Body of pancreas (tissue), 4 donors: ENCODE data around the gene ABLIM1.

Experiments used
- POLR2A ChIP-seq, 3 donors: fragments of 450-650 bp; IDR thresholded peaks; one replicate each; pipeline ENCODE4 v1.6.1; 2016; ENCODE audit warnings: antibody characterized with exemption in 3 of 3, mild to moderate bottlenecking in 2 of 3
- TF ChIP-seq, protein P1 (sequence below), 7 experiments: fragments of 450-650 bp in 4 of 7; fragments of 200-600 bp in 3 of 7; sonication (generic) in 3 of 7; IDR thresholded peaks; one replicate each; pipeline ENCODE4 v1.5.1; 2016 to 2019; ENCODE audit warnings: antibody characterized with exemption in 7 of 7

DNA sequence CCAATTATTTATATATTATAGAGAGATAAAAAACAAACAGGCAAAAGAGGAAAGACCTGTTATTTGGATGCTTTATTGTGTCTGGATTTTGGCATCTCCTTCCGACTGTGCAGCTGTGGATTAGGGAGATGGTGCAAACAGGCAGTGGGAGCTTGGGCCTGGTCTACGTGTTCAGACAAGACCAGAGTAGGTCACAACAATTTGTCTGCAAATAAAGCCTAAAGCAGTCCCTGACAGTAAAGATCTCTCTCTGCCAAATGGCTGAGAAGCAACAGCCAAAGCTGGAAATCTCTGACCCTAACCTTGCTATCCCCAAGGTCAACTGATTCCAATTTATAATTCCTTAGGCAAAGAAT, 82.0 kb downstream of the ABLIM1 start:
- TF ChIP-seq, protein P1, sequence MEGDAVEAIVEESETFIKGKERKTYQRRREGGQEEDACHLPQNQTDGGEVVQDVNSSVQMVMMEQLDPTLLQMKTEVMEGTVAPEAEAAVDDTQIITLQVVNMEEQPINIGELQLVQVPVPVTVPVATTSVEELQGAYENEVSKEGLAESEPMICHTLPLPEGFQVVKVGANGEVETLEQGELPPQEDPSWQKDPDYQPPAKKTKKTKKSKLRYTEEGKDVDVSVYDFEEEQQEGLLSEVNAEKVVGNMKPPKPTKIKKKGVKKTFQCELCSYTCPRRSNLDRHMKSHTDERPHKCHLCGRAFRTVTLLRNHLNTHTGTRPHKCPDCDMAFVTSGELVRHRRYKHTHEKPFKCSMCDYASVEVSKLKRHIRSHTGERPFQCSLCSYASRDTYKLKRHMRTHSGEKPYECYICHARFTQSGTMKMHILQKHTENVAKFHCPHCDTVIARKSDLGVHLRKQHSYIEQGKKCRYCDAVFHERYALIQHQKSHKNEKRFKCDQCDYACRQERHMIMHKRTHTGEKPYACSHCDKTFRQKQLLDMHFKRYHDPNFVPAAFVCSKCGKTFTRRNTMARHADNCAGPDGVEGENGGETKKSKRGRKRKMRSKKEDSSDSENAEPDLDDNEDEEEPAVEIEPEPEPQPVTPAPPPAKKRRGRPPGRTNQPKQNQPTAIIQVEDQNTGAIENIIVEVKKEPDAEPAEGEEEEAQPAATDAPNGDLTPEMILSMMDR (IDR thresholded peaks at IDR 0.05): no peak
- no peak for TF ChIP-seq POLR2A (IDR thresholded peaks at IDR 0.05)
